HG03045 (cell line): ENCODE measurements around the gene CASP6.
"Not testable (repeated sequence)": the region's sequence is repeated elsewhere in the genome, so short reads cannot be mapped to it uniquely, and the experiment has no call there.

Source experiments
- ATAC-seq: cut with Tn5 transposase; IDR thresholded peaks from one replicate; pipeline ENCODE4 v1.9.1; 2021; ENCODE audit warnings: mild to moderate bottlenecking, moderate library complexity; ENCODE audit not compliant: unreplicated experiment

CASP6 gene

DNA sequence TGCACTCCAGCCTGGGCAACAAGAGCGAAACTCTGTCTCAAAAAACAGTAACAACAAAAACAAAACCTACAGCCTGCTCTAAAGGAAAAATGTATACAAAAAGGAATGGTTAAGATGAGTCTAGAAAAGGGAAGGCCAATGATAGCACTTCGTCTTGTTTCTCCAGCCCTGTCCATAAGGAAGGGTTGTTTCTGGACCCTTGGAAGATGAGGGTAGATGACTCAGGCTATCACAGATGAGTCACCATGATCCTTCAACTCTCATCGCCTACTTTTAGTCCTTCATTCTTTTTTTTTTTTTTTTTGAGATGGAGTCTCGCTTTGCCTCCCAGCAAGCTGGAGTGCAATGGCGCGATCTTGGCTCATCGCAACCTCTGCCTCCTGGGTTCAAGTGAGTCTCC is 17.8 kb upstream of the CASP6 start:
- ATAC-seq: no peak

DNA sequence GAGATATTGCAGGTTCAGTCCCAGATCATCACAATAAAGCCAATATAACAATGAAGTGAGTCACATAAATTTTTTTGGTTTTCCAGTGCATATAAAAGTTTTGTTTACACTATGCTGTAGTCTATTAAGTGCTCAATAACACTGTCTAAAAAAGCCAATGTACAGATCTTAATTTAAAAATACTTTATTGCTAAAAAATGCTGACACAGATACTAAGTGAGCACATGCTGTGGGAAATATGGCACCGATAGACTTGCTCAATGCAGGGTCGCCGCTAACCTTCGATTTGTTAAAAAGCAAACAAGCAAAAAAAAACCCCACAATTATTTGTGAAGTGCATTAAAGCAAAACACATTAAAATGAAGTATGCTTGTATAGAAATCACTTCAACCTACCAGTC is 16.4 kb upstream of the CASP6 start:
- no peak for ATAC-seq

GRCh38 chr4:109718759-109719158 is 15.5 kb upstream of the CASP6 start:
- ATAC-seq: no peak

GRCh38 chr4:109713500-109713899 is 10.3 kb upstream of the CASP6 start:
- no peak for ATAC-seq

DNA sequence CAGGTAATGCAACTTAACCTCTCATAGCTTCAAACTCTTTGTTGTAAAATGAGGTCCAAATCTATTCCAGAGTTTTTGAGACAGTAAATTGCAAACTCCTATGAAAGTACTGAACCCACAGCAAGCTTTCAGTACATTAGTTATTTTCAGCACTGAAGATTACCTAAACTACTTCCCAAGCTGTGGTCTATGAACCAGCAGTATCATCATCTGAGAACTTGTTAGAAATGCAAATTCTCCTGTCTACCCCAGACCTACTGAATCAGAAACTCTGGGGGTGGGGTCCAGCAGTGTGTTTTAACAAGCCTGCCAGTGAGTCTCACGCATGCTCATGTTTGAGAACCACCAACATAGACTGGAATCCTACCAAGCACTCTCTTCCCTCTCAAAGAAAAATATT is 5.7 kb upstream of the CASP6 start:
- peak; percentile 96 for ATAC-seq

GRCh38 chr4:109708435-109708834 is 5.2 kb upstream of the CASP6 start:
- no peak for ATAC-seq

DNA sequence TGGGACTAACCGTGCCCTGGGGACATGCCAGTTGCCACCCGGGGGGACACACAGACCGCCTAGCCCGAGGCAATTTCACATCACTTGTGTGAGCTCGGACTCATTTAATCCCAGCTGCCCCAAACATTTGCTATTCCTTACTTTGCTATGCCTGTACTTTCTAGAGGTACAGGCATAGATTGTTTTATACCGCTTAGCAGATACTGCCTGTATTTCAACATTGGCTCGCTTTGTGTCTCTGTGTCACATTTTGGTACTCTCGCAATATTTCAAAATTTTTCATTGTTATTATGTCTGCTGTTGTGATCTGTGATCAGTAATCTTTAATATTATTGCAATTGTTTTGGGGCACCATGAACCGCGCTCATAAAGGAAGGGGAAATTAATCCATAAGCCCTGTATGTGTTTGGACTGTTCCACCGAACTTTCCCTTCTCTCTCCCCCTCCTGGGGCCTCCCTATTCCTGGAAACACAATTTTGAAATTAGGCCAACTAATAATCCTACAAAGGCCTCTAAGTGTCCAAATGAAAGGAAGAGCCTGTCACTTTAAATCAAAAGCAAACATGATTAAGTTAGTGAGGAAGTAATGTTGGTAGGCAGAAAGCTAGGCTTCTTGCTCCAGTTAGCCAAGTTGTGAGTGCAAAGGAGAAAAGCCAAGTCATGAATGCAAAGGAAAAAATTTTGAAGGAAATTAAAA is 568 bp upstream of the CASP6 start:
- no peak for ATAC-seq

GRCh38 chr4:109701566-109702410 is 1.5 kb downstream of the CASP6 start:
- no peak for ATAC-seq

DNA sequence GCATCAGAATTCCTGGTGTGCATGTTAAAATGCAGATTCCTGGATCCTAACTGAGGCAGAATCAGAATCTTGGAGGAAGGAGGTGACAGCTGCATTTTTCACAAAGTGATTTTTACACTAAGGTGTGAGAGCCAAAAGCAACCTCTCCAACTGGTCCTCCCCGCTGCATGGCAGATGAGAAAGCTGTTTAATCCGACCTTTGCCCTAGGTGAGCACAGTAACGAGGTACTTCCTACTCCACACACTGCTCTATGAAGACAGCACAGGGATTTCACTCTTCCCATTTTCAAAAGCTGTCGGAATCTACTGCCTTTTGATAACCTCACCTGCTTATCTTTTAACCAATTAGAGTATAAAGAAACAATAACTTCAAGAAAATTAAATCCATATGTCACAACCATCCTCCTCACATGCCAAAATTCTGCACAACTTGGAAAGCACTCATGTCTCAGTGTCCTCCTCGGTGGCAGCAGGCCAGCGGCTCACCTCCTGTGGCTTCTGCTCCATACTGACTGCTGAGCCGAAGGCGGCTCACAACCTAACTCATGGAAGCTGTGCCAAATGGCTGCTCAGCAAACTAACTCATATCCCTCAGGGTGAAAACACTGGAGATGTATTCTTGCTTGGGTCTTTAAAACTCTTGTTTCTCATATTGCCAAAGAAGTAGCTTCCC is 3.6 kb downstream of the CASP6 start:
- ATAC-seq: no peak

- no peak for ATAC-seq
Measured at GRCh38 chr4:109698656-109699055, 4.6 kb downstream of the CASP6 start.

- no peak for ATAC-seq
Measured at GRCh38 chr4:109691411-109691920, 11.8 kb downstream of the CASP6 start.

- peak; percentile 78 for ATAC-seq
Measured at GRCh38 chr4:109690690-109691410, 12.4 kb downstream of the CASP6 start.

- no peak for ATAC-seq
Measured at GRCh38 chr4:109684727-109685126, 18.5 kb downstream of the CASP6 start.

- no peak for ATAC-seq
Measured at GRCh38 chr4:109683621-109684253, 19.5 kb downstream of the CASP6 start.

DNA sequence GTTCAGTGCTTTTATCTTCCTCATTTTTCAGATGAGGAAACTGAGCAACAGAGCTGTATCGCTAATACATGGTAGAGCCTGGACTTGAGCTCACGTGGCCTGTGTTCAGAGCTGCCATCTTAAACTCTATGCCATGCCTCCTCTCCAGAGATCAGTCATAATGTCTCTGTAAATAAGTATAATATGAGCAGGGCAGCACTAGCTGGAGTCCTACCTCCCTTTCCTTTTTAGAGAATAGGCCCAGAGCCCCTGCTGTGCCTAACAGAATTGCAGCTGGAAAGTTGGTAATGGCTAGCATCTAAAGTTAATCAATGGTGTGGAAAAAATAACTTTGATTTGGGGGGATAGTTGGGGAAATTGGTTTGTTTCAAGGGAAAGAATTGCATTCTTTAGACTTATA is 20.4 kb downstream of the CASP6 start:
- ATAC-seq: no peak

DNA sequence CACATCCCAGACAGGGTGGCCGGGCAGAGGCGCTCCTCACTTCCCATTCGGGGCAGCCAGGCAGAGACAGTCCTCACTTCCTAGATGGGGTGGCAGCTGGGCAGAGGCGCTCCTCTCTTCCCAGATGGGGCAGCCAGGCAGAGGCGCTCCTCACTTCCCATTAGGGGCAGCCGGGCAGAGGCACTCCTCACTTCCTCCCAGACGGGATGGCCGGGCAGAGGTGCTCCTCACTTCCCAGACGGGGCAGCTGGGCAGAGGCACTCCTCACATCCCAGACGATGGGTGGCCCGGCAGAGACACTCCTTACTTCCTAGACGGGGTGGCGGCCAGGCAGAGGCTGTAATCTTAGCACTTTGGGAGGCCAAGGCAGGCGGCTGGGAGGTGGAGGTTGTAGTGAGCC is 24.3 kb downstream of the CASP6 start:
- not testable (repeated sequence) for ATAC-seq

GRCh38 chr4:109678472-109678871 is 24.8 kb downstream of the CASP6 start:
- not testable (repeated sequence) for ATAC-seq

- ATAC-seq: no peak
Measured at GRCh38 chr4:109676886-109677285, 26.4 kb downstream of the CASP6 start.

- ATAC-seq: no peak
Measured at GRCh38 chr4:109675843-109676242, 27.4 kb downstream of the CASP6 start.

GRCh38 chr4:109675181-109675580 is 28.1 kb downstream of the CASP6 start:
- no peak for ATAC-seq
